Panc1 (cell line): ENCODE measurements around the gene GPR158.

Experiments
- CTCF ChIP-seq: fragments of 450-650 bp; IDR thresholded peaks from 2 replicates; pipeline ENCODE4 v1.5.1; 2017; ENCODE audit warnings: mild to moderate bottlenecking
- POLR2AphosphoS5 ChIP-seq: IDR thresholded peaks from 2 replicates; pipeline ENCODE4 v1.6.1; 2012; ENCODE audit warnings: mild to moderate bottlenecking, low read depth, low read length, moderate library complexity
- REST ChIP-seq, 2 experiments: IDR thresholded peaks; 2 replicates each; pipeline ENCODE4 v1.6.1; 2011 to 2012; ENCODE audit warnings: low read depth in 2 of 2, control low read depth in 1 of 2, low read length in 1 of 2, mild to moderate bottlenecking in 1 of 2, moderate library complexity in 1 of 2; ENCODE audit not compliant: insufficient read depth in 1 of 2
- SIN3A ChIP-seq: IDR thresholded peaks from 2 replicates; pipeline ENCODE4 v1.6.1; 2012; ENCODE audit warnings: low read depth, mild to moderate bottlenecking, low read length, moderate library complexity, borderline replicate concordance; ENCODE audit not compliant: insufficient read depth

- no peak for TF ChIP-seq CTCF
- no peak for TF ChIP-seq POLR2AphosphoS5
- no peak for TF ChIP-seq SIN3A
- no peak for TF ChIP-seq REST (IDR thresholded peaks at IDR 0.05; ENCODE audit: insufficient read depth in 1 of 2, low read depth in 2 of 2, low read length in 1 of 2)
Observed at GRCh38 chr10:25392132-25392531, 217.3 kb downstream of the GPR158 start.
